NCI-H1694 (cell line): Measurements from ENCODE around the gene MZF1.
"Not testable (repeated sequence)": the region's sequence is repeated elsewhere in the genome, so short reads cannot be mapped to it uniquely, and the experiment has no call there.

Source experiments
- DNase-seq: peaks from one replicate; lab custom pipeline; 2025; lab: John Stamatoyannopoulos, UW

The MZF1 gene

DNA sequence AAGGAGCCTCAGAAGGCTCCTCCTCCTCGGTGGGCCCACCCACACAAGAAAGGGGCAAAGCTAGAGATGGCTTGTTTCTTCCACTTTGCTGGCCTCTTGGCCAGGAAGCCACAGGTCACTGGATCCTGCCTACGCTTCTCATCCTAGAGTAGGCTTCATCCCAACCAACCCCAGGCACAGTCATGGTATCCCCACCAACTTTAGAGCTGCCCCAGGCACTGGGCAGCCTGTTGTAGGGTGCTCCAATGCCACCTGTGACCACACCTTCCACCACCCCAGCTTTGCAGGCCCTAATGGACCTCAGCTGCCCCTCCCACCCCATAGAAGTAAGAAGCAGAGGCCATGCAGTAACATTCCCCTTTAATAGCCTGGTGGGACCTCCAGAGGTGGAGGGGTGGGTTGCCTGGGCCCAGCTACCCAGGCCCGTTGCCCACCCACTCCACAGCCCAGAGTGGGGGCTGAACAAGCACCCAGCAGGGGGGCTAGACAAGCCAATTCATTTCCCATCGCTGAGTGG is 17.7 kb downstream of the MZF1 start:
- DNase-seq: no peak

DNA sequence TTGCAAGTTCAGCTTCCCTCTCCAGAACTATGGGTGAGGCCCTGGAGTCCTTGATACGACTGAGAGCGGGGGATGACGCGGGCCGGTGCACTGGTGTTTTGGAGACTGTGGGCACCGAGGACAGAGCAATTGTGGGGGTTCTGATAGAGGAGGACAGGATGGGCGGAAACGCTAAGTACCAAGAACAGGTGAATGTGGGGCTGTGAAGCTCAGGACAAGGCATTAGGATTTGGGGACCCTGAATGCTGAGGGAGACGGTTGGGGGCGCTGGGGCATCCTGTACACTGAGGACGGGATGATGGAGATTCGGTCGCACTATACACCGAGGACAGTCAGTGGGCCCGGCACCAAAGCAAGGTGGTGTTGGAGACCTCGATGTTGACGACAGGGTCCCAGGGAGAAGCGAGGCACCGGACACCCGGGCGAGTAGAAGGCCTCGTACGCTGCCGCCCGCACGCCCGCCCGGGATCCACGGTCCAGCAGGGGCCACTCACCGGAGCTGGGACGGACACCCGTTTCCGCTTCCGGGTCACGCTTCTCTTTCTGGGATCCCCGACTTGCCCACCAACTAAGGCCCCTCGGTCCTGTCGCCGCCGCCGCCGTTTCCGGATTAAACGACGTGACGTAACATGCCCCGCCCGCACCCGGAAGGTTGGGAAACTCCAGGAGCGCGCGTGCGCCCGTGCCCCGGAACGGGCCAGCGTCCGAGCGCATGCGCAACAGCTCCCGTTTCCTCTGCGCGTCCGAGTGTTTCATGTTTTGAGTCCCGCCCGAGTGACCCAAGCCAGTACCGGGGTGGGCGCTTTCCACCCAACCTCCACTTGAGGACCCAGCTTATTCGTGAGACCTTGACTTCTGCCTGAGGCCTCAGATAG is 18.4 kb downstream of the MZF1 start, which contains the start of gene CHMP2A:
TSS of gene CHMP2A (minus strand) at position 612 of the 875 bp plus-strand sequence. CDS start 893 bp downstream, outside the sequence.
- no peak for DNase-seq

DNA sequence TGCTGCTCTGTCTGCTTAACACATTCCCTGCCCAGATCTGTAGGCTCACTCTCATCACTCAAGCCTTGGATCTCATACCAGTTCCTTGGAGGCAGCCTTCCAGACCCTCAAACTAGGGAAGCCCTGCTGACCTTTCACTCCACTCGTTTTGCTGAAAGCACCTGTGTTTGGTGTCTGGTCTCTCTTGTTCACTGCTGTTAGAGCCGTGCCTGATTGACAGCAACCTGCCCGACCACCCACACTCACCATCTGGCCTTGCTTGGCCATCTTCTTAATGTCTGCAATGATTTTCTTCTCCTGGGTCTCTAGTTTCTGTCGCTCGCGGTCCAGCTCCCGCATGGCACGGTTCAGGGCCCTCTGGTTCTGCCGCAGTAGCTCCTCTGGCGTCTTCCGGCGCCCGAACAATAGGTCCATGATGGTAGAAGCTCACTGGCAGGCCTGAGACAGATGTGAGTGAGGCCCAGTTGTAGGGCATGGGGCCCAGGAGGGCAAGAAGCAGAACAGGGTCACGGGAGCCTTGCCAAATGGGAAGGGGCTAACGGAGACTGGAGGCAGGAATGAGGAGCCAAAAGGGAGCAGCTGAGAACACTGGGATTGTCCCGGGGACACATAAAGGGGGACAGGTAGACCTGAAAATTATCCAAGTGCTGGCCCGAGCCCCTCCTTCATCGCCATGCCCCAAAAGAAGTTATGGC is 19.2 kb downstream of the MZF1 start:
- no peak for DNase-seq

DNA sequence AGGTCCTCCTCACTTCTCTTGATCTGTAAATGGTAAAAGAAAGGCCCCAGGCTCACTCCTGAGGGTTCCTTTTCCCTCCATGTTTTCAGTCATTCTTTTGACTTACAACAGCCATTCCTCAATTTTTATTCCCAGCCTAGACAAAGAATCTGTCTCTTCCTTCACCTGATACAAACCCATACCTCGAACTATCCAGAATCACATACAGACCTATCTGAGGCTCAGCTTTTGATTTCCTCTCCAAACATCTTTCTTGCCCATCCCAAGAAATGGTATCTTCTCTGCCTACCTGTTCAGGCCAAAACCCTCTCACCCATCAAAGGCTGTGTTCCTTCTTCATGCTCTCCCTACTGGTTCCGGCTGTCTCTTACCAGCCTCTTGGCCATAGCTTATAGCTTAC is 20.5 kb downstream of the MZF1 start:
- no peak for DNase-seq

DNA sequence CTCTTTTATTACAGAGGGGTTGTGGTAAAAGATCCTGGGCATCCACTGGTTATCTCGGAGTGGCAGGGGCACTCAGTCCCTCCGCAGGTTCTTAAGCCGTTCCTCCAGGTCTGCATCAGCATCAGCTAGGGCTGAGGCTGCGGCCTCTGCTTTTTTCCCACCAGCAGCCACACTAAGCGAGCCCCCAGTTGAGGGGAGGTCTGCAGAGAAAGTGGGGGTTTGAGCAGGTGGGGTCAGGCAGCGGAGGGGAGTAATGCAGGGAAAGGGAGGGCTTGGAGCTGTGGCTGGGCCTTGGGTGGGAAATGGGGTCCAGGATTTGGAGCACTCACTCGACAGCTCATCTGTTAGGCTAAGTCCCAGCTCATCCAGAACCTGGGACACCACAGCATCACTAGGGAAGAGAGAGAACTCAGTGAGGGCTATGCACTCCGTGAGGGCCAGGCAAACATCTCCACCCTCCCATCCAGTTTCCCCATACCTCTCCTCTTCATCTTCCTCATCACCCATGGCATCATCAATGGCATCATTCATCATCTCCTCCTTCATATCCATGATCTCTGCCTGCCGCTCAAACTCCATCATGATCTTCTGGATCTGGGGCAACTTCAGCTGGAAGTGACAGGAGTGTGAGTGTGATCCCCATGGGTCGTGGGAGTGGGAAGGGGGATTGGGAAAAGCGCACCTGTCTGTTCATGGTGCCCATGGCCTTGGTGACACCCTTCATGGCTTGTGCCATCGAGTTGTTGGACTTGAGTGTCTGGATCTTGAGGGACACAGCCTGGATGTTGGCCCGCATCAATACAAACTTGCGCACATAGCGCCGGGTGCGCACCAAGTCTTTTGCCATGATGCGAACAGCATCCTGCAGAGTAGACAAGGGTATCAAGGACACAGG is 21.3 kb downstream of the MZF1 start:
- no peak for DNase-seq

DNA sequence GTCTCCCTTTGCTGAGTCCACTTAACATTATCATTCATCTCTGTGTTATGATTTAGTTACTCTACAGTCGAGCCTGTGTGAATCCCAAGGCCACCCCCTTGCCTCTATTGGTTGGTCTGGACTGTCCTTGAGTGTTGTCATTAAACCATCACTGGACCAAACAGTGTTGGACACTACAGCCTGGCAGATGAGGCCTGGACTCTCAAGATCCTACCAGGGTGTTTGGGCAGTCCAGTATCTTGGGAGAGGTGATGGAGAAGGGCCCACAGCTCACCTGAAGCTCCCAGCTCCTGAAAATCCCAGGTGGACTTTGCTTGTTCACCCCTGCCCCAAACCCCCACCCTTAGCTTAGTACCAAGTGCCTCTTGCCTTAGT is 22.0 kb downstream of the MZF1 start:
- DNase-seq: no peak

DNA sequence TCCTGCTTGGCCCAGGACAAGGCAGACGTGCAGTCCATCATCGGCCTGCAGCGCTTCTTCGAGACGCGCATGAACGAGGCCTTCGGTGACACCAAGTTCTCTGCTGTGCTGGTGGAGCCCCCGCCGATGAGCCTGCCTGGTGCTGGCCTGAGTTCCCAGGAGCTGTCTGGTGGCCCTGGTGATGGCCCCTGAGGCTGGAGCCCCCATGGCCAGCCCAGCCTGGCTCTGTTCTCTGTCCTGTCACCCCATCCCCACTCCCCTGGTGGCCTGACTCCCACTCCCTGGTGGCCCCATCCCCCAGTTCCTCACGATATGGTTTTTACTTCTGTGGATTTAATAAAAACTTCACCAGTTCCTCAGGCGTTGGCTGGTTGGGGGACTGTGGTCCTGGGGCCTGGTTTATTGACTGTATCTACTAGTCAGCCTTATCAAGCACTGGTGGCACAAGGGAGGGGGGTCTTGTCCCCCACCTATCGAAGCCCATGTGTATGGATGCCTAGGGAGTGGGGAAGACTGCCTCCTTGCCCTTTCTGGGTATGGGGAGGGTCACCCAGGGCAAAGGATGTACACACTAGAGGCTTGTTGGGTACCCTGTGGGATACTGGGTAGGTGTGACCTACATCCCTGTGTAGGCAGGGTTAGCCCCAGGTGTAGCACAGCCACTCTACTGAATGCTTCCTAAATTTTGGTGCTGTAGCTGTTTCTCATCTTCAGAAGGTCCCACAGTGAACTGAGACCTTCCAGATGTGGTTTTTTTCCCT is 22.6 kb downstream of the MZF1 start:
- no peak for DNase-seq

DNA sequence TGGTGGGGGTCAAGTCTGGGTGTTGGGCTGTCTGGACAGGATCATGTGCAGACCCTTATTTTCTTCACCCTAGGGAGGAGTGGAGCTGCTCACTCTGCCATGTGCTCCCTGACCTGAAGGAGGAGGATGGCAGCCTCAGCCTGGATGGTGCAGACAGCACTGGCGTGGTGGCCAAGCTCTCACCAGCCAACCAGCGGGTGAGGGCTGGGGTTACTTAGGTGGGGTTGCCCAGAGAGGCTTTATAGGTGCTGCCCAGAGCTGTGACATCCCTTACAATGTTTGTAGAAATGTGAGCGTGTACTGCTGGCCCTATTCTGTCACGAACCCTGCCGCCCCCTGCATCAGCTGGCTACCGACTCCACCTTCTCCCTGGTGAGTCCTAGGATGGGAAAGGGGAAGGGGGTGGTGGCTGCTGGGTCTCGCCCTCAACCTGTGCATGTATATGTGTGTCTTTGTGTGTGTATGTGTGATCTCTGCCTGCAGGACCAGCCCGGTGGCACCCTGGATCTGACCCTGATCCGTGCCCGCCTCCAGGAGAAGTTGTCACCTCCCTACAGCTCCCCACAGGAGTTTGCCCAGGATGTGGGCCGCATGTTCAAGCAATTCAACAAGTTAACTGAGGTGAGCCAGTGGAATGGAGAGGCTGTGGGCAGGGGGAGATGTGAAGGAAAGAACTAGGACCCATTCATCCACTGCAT is 23.3 kb downstream of the MZF1 start:
- DNase-seq: no peak

DNA sequence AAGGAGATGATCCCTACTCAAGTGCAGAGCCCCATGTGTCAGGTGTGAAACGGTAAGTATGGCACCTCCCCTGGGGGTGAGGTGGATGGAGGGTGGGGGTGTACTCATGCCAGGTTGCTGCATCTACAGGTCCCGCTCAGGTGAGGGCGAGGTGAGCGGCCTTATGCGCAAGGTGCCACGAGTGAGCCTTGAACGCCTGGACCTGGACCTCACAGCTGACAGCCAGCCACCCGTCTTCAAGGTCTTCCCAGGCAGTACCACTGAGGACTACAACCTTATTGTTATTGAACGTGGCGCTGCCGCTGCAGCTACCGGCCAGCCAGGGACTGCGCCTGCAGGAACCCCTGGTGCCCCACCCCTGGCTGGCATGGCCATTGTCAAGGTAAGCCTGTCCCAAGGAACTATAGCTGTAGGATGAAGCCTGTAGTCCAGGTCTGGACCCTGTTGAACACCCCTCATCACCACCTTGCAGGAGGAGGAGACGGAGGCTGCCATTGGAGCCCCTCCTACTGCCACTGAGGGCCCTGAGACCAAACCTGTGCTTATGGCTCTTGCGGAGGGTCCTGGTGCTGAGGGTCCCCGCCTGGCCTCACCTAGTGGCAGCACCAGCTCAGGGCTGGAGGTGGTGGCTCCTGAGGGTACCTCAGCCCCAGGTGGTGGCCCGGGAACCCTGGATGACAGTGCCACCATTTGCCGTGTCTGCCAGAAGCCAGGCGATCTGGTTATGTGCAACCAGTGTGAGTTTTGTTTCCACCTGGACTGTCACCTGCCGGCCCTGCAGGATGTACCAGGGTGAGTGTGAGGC is 24.1 kb downstream of the MZF1 start:
- no peak for DNase-seq

DNA sequence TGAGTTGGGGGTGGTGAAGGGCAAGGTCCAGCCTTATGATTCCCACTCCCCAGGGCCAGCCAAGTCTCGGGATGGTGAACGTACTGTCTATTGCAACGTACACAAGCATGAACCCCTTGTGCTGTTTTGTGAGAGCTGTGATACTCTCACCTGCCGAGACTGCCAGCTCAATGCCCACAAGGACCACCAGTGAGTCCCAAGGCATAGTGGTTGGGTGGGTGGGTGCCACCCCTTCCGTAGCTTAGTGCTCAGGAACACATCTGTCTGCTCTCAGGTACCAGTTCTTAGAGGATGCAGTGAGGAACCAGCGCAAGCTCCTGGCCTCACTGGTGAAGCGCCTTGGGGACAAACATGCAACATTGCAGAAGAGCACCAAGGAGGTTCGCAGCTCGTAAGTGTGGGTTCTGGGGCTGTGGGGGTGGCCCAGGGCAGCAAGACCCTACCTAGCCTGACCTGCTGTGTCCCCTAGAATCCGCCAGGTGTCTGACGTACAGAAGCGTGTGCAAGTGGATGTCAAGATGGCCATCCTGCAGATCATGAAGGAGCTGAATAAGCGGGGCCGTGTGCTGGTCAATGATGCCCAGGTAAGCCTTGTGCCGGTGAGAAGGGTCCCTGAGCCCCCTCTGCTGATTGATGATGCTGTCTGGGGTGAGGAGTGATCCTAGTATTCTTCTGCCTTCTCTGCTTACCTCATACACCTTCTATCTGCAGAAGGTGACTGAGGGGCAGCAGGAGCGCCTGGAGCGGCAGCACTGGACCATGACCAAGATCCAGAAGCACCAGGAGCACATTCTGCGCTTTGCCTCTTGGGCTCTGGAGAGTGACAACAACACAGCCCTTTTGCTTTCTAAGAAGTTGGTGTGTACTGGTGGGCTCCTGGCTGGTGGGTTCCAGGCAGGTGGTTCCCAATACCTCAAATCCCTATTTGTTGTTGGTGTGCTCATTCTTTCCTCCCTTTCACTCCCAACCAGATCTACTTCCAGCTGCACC is 25.5 kb downstream of the MZF1 start:
- no peak for DNase-seq

DNA sequence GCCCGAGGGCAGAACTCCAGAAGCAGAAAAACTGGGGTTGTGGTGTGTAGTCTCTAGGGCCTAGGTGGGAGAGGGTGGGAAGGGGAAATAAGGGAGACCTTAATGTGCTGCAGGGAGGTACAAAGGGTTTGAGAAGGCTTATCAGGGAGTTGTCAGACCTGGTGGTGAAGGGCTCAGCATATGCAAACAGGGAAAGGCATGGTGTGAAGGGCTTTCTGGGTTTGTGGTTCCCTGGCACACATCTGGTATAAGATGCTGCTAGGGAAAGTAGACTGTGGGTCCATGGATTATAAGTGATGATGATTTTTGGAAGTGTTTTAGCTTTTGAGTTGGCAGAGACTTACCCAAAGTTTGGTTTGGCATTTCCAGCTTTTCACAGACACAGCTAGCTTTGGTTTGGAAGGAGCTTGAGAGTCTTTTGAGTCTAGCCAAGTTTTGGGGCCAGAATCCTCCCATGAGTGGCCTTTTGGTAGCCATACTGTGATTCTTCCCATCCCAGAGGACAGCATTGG is 27.1 kb downstream of the MZF1 start:
- no peak for DNase-seq

DNA sequence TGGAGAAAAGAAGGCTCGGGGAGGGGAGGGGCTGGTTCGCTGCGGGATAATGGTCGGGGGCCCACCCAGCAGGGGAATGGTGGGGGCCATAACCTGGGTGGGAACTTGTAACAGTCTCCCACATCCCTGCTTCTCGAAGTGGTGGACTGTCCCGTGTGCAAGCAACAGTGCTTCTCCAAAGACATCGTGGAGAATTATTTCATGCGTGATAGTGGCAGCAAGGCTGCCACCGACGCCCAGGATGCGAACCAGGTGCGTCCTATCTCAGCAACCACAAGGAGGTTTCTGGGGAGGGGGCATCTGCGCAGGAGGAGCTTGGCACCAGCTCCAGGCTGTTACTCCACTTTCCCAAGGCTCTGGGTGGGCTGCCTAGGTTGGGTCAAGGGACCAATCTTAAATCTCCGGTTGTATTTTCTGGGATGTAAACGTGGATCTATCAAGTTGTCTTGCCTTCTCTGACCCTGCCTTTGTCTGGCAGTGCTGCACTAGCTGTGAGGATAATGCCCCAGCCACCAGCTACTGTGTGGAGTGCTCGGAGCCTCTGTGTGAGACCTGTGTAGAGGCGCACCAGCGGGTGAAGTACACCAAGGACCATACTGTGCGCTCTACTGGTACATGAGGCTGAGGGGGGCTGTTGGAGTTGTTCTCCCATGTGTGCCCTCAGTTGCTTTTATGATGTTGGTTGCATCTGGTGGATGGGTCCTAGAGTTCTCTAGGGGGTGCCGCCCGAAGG is 27.7 kb downstream of the MZF1 start:
- DNase-seq: no peak

DNA sequence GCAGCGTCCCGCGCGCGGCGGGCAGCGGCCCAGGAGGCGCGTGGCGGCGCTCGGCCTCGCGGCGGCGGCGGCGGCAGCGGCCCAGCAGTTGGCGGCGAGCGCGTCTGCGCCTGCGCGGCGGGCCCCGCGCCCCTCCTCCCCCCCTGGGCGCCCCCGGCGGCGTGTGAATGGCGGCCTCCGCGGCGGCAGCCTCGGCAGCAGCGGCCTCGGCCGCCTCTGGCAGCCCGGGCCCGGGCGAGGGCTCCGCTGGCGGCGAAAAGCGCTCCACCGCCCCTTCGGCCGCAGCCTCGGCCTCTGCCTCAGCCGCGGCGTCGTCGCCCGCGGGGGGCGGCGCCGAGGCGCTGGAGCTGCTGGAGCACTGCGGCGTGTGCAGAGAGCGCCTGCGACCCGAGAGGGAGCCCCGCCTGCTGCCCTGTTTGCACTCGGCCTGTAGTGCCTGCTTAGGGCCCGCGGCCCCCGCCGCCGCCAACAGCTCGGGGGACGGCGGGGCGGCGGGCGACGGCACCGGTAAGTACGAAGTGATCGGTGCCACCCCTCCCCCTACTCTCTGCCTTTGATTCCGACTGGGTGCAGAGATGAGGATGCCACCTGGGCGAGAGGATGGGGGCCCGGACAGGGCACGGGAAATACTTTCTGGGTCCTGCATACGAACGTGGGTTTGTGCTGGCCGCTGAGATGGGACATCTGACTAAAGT is 28.4 kb downstream of the MZF1 start:
- DNase-seq: no peak

DNA sequence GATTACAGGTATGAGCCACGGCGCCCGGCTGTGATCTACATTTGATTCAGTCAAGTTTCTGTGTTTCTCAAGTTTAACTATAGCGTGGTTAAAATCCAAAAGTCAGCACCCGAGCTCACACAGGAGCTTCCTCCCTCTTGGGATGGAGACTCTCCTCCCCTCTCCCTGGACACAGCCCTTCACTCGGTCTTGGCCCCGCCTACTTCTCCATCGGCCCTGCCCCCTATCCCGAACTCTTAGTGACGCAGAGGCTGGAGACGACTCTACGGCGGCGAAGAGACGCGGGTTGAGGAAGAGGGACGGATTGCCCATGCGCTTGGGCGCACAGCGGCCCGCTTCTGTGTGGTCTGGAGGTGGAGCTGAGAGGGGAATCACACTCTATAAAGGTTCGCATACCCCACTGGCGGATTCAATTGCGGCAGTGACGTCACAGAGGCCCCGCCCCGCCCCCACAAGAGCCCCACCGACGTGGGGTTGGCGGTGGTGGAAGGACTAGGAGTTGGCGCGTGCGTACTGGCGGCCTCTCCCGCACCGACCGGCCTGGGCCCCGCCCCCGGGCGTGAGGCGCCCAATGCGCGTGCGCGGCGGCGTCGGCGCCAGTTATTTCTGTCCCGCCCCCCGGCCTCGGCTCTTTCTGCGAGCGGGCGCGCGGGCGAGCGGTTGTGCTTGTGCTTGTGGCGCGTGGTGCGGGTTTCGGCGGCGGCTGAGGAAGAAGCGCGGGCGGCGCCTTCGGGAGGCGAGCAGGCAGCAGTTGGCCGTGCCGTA is 29.1 kb downstream of the MZF1 start, which contains the start of gene TRIM28:
TSS of gene TRIM28 (plus strand) at position 239 of the 765 bp plus-strand sequence. CDS start 694 bp downstream, outside the sequence.
- DNase-seq: no peak

DNA sequence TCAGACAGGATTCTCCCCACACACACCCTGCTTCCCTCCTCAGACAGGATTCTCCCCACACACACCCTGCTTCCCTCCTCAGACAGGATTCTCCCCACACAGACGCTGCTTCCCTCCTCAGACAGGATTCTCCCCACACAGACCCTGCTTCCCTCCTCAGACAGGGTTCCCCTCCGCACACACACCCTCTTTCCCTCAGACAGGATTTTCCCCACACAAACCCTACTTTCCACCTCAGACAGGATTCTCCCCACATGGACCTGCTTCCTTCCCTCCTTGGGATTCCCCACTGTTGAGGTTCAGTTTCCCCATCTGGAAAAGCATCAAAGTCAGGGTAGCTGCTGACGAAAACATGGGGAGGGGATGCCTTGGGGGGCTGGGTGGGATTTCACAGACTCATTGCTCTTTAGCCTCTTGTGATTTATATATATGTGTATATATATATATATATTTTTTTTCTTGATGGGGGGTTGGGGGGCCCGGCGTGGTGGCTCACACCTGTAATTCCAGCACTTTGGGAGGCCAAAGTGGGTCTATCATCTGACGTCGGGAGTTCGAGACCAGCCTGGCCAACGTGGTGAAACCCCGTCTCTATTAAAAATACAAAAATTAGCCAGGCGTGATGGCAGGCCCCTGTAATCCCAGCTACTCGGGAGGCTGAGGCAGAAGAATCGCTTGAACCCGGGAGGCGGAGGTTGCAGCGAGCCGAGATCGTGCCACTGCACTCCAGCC is 30.3 kb downstream of the MZF1 start:
- DNase-seq: not testable (repeated sequence)
